Fibroblast of lung (primary cell): ENCODE results near the gene IL4I1.

Experiments
- EZH2 ChIP-seq: IDR thresholded peaks from 2 replicates; pipeline ENCODE4 v1.5.1; 2012; ENCODE audit warnings: low read length, control low read depth, mild to moderate bottlenecking; ENCODE audit errors: missing control alignments
- TF ChIP-seq, protein P1 (sequence below), 2 donors: IDR thresholded peaks in 1 of 2; conservative IDR thresholded peaks in 1 of 2; 1 replicate in 1 of 2; 2 replicates in 1 of 2; pipeline ENCODE4 v1.5.1; 2011 to 2012; ENCODE audit warnings: low read length in 2 of 2, control low read depth in 1 of 2, inconsistent platforms in 1 of 2, low read depth in 1 of 2, mild to moderate bottlenecking in 1 of 2

DNA sequence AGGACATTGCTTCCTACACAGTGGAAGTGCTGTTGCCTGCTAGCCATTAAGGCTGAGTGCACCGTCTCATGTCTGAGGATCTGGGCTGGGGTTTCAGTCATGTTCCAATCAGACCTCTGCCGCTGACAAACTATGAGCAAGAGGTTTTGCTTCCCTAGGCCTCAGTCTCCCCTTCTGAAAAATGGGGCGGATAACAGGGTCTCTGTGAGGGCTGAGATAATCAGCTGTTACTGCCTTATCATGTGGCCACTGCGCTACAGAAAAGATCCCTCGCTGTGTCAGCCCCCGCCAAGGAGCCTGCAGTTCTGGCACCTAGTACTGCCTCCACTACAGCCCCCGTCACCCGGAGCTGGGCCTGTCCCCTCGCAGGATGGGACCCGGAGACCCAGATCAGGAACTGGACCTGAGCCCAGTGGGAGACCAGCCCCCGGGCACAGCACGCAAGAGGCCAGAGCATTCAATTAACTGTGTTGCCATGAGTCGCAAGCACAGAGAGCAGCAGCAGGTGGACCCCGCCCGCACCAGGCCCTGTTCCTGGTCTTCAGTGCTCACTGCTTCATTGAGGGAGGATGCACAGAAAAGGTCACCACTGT lies 26.3 kb downstream of the IL4I1 start:
- TF ChIP-seq, protein P1, sequence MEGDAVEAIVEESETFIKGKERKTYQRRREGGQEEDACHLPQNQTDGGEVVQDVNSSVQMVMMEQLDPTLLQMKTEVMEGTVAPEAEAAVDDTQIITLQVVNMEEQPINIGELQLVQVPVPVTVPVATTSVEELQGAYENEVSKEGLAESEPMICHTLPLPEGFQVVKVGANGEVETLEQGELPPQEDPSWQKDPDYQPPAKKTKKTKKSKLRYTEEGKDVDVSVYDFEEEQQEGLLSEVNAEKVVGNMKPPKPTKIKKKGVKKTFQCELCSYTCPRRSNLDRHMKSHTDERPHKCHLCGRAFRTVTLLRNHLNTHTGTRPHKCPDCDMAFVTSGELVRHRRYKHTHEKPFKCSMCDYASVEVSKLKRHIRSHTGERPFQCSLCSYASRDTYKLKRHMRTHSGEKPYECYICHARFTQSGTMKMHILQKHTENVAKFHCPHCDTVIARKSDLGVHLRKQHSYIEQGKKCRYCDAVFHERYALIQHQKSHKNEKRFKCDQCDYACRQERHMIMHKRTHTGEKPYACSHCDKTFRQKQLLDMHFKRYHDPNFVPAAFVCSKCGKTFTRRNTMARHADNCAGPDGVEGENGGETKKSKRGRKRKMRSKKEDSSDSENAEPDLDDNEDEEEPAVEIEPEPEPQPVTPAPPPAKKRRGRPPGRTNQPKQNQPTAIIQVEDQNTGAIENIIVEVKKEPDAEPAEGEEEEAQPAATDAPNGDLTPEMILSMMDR (conservative IDR thresholded peaks at IDR 0.05 in 1 of 2, IDR thresholded peaks at IDR 0.05 in 1 of 2; ENCODE audit: low read depth in 1 of 2, low read length in 2 of 2): no peak
- TF ChIP-seq EZH2: no peak
